Choroid plexus epithelial cell (primary cell): Measurements from ENCODE around the gene POMGNT1.
"Not testable (repeated sequence)": the region's sequence is repeated elsewhere in the genome, so short reads cannot be mapped to it uniquely, and the experiment has no call there.

ENCODE experiments used
- DNase-seq: peaks from one replicate; pipeline ENCODE4 v3.0.0-alpha.2; 2010; ENCODE audit warnings: low read depth
- H3K4me3 ChIP-seq: 2 replicates; pipeline ENCODE4 v1.5.1; 2011; ENCODE audit warnings: low read depth, mild to moderate bottlenecking, control low read depth, low read length, moderate library complexity
- CTCF ChIP-seq: conservative IDR thresholded peaks from 2 replicates; pipeline ENCODE4 v1.5.1; 2011; ENCODE audit warnings: low read depth, mild to moderate bottlenecking, control low read depth, inconsistent platforms, low read length, moderate library complexity

POMGNT1 gene

GRCh38 chr1:46236882-46237281 is 38.6 kb upstream of the POMGNT1 start:
- no peak for TF ChIP-seq CTCF
- DNase-seq, result no peak
- no peak overlapping the region for H3K4me3 ChIP-seq

GRCh38 chr1:46231231-46231630 is 33.0 kb upstream of the POMGNT1 start:
- not testable (repeated sequence) for DNase-seq, H3K4me3 ChIP-seq

- H3K4me3 ChIP-seq, result no peak overlapping the region
- no peak for TF ChIP-seq CTCF
- no peak for DNase-seq
Observed at GRCh38 chr1:46224966-46225365, 26.7 kb upstream of the POMGNT1 start.

- no peak overlapping the region for H3K4me3 ChIP-seq
- DNase-seq, result peak; percentile 95
- peak; percentile 98 for TF ChIP-seq CTCF
Observed at GRCh38 chr1:46223472-46223943, 25.3 kb upstream of the POMGNT1 start.

- not testable (repeated sequence) for H3K4me3 ChIP-seq, DNase-seq
Observed at GRCh38 chr1:46223055-46223454, 24.8 kb upstream of the POMGNT1 start.

GRCh38 chr1:46221749-46222148 is 23.5 kb upstream of the POMGNT1 start:
- no peak for TF ChIP-seq CTCF
- DNase-seq, result no peak
- no peak overlapping the region for H3K4me3 ChIP-seq

GRCh38 chr1:46220808-46221207 is 22.6 kb upstream of the POMGNT1 start:
- TF ChIP-seq CTCF, result no peak
- H3K4me3 ChIP-seq, result no peak overlapping the region
- DNase-seq, result no peak

- DNase-seq, result no peak
- no peak for TF ChIP-seq CTCF
- H3K4me3 ChIP-seq, result no peak overlapping the region
Observed at GRCh38 chr1:46219551-46220520, 21.6 kb upstream of the POMGNT1 start.
